OCI-LY1 (cell line): ENCODE results near the gene CSH1.

ENCODE experiments used
- H2AFZ ChIP-seq: fragments of 200-600 bp; sonication (generic), shearing (Covaris generic); 2 replicates; pipeline ENCODE4 v1.6.0; 2014; ENCODE audit warnings: antibody characterized with exemption, mild to moderate bottlenecking, low read length
- H3F3A ChIP-seq: fragments of 200-600 bp; sonication (generic), shearing (Covaris generic); 2 replicates; pipeline ENCODE4 v1.6.0; 2014; ENCODE audit warnings: mild to moderate bottlenecking, antibody characterized with exemption, low read length, moderate library complexity; ENCODE audit not compliant: insufficient read depth
- H3K27ac ChIP-seq: fragments of 200-600 bp; sonication (generic); 2 replicates; pipeline ENCODE4 v1.5.1; 2014; ENCODE audit warnings: low read length, mixed run types, mild to moderate bottlenecking, low read depth; ENCODE audit not compliant: poor library complexity, severe bottlenecking
- H3K27me3 ChIP-seq: fragments of 200-600 bp; sonication (generic); 2 replicates; pipeline ENCODE4 v1.6.0; 2014; ENCODE audit warnings: antibody characterized with exemption, mild to moderate bottlenecking, low read length, moderate library complexity; ENCODE audit not compliant: insufficient read depth
- H3K36me3 ChIP-seq: fragments of 200-600 bp; sonication (generic); 2 replicates; pipeline ENCODE4 v1.6.1; 2014; ENCODE audit warnings: mild to moderate bottlenecking, antibody characterized with exemption, low read length, moderate library complexity, mixed read lengths; ENCODE audit not compliant: insufficient read depth
- H3K4me1 ChIP-seq: fragments of 200-600 bp; sonication (generic); 2 replicates; pipeline ENCODE4 v1.5.1; 2014; ENCODE audit warnings: mild to moderate bottlenecking, low read length, moderate library complexity; ENCODE audit not compliant: insufficient read depth, severe bottlenecking
- H3K4me2 ChIP-seq: fragments of 200-600 bp; sonication (generic), shearing (Covaris generic); 2 replicates; pipeline ENCODE4 v1.6.1; 2014; ENCODE audit warnings: low read length
- H3K4me3 ChIP-seq: fragments of 200-600 bp; sonication (generic); 2 replicates; pipeline ENCODE4 v1.5.1; 2014; ENCODE audit warnings: low read length, low read depth, mild to moderate bottlenecking, mixed read lengths; ENCODE audit not compliant: poor library complexity, severe bottlenecking
- H3K79me2 ChIP-seq: fragments of 200-600 bp; shearing (Covaris generic); 2 replicates; pipeline ENCODE4 v1.6.1; 2016; ENCODE audit warnings: mixed run types, low read length, mixed read lengths; ENCODE audit not compliant: insufficient read depth
- H3K9ac ChIP-seq: fragments of 200-600 bp; sonication (generic), shearing (Covaris generic); 2 replicates; pipeline ENCODE4 v1.6.1; 2014; ENCODE audit warnings: mild to moderate bottlenecking, low read length, mixed read lengths
- H3K9me2 ChIP-seq: fragments of 200-600 bp; sonication (generic), shearing (Covaris generic); 2 replicates; pipeline ENCODE4 v1.6.1; 2014; ENCODE audit warnings: low read depth, mild to moderate bottlenecking, low read length, mixed read lengths
- H3K9me3 ChIP-seq: fragments of 200-600 bp; shearing (Covaris generic); 2 replicates; pipeline ENCODE4 v1.6.1; 2014; ENCODE audit warnings: low read length, mixed read lengths
- H4K20me1 ChIP-seq: fragments of 200-600 bp; sonication (generic), shearing (Covaris generic); 2 replicates; pipeline ENCODE4 v1.6.0; 2016; ENCODE audit warnings: mild to moderate bottlenecking, low read length; ENCODE audit not compliant: insufficient read depth
- CTCF ChIP-seq: fragments of 200-600 bp; sonication (generic), shearing (Covaris generic); IDR thresholded peaks from 2 replicates; pipeline ENCODE4 v1.5.1; 2017; ENCODE audit warnings: mild to moderate bottlenecking, antibody characterized with exemption, low read length, moderate library complexity, mixed read lengths
- EZH2 ChIP-seq: fragments of 200-600 bp; sonication (generic), shearing (Covaris generic); IDR thresholded peaks from 2 replicates; pipeline ENCODE4 v1.8.0; 2017; ENCODE audit warnings: borderline replicate concordance, mixed run types, mild to moderate bottlenecking, antibody characterized with exemption, low read length, moderate library complexity, mixed read lengths

CSH1 gene

GRCh38 chr17:63939401-63939800 is 43.0 kb upstream of the CSH1 start:
- Histone ChIP-seq H3K27me3 (no peaks in the 10 kb centered on the region), H4K20me1 (no peaks in the 10 kb centered on the region), H3K9ac (peak overlapping the region; percentile 63), H2AFZ (no peak overlapping the region), H3K9me3 (no peaks in the 10 kb centered on the region), H3K27ac (peak overlapping the region; percentile 90), H3K36me3 (peaks cover 5% of the 10 kb centered on the region; the same call in 1 of the 2 replicates), H3K4me3 (no peak overlapping the region), H3K9me2 (no peaks in the 10 kb centered on the region), H3F3A (no peaks in the 10 kb centered on the region), H3K79me2 (no peaks in the 10 kb centered on the region), H3K4me1 (peaks cover 72% of the 10 kb centered on the region), H3K4me2 (peak overlapping the region; percentile 50; the same call in 1 of the 2 replicates)
- no peak for TF ChIP-seq CTCF
- TF ChIP-seq EZH2 = no peak

- no peaks in the 10 kb centered on the region for H3K9me3 ChIP-seq
- peaks cover 72% of the 10 kb centered on the region for H3K4me1 ChIP-seq
- H3K27ac ChIP-seq = peak overlapping the region; percentile 90
- no peak overlapping the region for H2AFZ ChIP-seq
- no peak overlapping the region for H3K4me3 ChIP-seq
- H3K27me3 ChIP-seq = no peaks in the 10 kb centered on the region
- no peaks in the 10 kb centered on the region for H3F3A ChIP-seq
- H4K20me1 ChIP-seq = no peaks in the 10 kb centered on the region
- H3K9me2 ChIP-seq = no peaks in the 10 kb centered on the region
- no peaks in the 10 kb centered on the region for H3K79me2 ChIP-seq
- peaks cover 5% of the 10 kb centered on the region; the same call in 1 of the 2 replicates for H3K36me3 ChIP-seq
- TF ChIP-seq CTCF = no peak
- TF ChIP-seq EZH2 = no peak
- H3K4me2 ChIP-seq = no peak overlapping the region
- H3K9ac ChIP-seq = no peak overlapping the region
These were observed 41.5 kb upstream of the CSH1 start for GRCh38 chr17:63937920-63938319.

- Histone ChIP-seq H3F3A (no peaks in the 10 kb centered on the region), H3K9me2 (no peaks in the 10 kb centered on the region), H2AFZ (no peak overlapping the region), H3K9ac (no peak overlapping the region), H3K79me2 (peaks cover 4% of the 10 kb centered on the region; the same call in 1 of the 2 replicates), H3K27ac (peak overlapping the region; percentile 90), H3K4me3 (no peak overlapping the region), H3K36me3 (peaks cover 5% of the 10 kb centered on the region; the same call in 1 of the 2 replicates), H4K20me1 (no peaks in the 10 kb centered on the region), H3K4me2 (no peak overlapping the region), H3K9me3 (no peaks in the 10 kb centered on the region), H3K27me3 (no peaks in the 10 kb centered on the region), H3K4me1 (peaks cover 72% of the 10 kb centered on the region)
- TF ChIP-seq EZH2 = no peak
- peak; percentile 40 for TF ChIP-seq CTCF
These were observed 40.9 kb upstream of the CSH1 start for GRCh38 chr17:63937319-63937718.
